ENCODE measurements around the gene KNDC1.

- TF ChIP-seq CTCF (IDR thresholded peaks at IDR 0.05) (no peak), POLR2A (IDR thresholded peaks at IDR 0.05) (no peak), EP300 (IDR thresholded peaks at IDR 0.05) (no peak)
Measured at GRCh38 chr10:133178357-133179127, 18.5 kb downstream of the KNDC1 start.
